ENCODE data around the gene SEPTIN2.

The SEPTIN2 gene

DNA sequence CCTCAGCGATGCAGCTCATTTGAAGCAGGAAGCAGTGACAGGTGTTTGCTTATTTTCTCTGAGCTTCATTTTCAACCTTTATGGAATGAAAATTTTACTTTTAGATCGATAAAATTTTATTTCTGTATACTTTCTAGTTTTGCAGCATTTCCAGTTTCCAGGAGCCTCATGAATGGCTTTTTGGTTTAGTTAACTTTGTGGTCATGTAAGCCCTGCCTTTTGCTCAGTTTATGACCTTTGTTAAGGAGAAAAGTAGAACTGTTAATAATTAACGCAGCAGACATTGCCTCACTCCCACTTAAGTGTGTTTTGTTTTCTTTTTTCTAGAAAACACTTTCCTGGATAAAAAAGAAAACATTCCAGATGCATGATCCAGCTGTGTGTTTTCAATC is 35.9 kb downstream of the SEPTIN2 start:
- H3K4me3 ChIP-seq (ENCODE audit: low read depth, low read length): no peak overlapping the region
- TF ChIP-seq, protein P1, sequence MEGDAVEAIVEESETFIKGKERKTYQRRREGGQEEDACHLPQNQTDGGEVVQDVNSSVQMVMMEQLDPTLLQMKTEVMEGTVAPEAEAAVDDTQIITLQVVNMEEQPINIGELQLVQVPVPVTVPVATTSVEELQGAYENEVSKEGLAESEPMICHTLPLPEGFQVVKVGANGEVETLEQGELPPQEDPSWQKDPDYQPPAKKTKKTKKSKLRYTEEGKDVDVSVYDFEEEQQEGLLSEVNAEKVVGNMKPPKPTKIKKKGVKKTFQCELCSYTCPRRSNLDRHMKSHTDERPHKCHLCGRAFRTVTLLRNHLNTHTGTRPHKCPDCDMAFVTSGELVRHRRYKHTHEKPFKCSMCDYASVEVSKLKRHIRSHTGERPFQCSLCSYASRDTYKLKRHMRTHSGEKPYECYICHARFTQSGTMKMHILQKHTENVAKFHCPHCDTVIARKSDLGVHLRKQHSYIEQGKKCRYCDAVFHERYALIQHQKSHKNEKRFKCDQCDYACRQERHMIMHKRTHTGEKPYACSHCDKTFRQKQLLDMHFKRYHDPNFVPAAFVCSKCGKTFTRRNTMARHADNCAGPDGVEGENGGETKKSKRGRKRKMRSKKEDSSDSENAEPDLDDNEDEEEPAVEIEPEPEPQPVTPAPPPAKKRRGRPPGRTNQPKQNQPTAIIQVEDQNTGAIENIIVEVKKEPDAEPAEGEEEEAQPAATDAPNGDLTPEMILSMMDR (IDR thresholded peaks at IDR 0.05; ENCODE audit: borderline replicate concordance, insufficient read depth, low read depth, low read length): no peak

DNA sequence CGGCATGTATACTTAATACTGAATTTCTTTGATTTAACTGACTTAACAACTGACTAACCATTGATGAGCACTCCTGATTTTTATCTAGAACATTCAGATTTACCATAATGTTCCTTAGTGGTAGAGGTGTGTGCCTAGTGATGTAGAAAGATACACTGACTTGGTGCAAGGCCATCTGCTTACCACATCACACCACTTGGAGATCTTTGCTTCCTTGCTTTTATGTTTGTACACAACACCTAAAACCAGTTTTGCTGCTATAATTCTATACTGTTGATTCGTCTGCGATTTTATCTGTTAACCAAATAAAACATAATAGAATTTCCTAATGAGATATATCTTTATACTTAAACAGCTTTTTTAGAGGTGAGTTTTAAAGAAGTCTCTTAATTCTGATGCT is 36.5 kb downstream of the SEPTIN2 start:
- H3K4me3 ChIP-seq (ENCODE audit: low read depth, low read length): no peak overlapping the region
- TF ChIP-seq, protein P1 (IDR thresholded peaks at IDR 0.05; ENCODE audit: borderline replicate concordance, insufficient read depth, low read depth, low read length): no peak

DNA sequence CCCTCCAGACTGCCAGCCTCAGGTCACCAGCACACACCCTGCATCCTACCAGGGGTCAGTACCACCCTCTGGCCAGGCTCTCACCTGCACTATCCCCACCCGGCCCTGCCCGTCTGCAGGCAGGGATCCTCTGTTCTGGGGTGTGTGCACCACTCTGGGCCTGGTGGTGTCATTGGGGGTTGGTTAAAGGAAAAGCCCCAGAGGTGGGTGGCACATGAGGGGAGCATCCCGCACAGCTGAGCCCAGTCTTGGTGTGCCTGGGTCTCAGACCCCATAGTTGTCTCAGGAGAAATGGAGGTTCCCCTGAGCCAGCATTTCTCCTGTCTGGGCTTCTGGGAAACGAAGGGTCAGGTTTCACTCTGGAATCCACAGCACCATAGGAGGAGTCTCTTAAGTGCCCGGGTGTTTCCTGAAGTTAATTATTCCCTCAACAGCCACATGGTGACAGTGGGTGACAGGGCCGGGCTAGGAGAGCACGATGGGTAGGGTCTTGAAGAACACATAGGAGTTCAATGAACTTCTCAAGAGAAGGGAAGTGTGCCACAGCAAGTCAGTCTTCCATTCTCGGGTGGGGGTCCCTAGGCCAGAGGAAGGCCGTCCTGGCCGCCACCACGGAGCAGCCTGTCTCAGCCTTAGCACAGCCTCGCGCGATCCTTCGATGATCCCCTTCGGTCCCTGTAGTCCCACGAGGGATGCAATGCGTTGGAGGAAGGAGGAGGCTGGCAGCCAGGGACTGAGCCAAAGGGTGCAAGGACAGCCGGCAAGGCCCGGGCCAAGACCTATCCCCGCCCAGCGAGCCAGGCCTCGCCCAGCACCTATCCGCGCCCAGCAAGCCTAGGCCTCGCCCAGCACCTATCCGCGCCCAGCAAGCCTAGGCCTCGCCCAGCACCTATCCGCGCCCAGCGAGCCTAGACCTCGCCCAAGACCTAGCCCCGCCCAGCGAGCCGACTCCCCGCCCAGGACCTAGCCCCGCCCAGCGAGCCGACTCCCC is 39.2 kb downstream of the SEPTIN2 start:
- TF ChIP-seq, protein P1 (IDR thresholded peaks at IDR 0.05; ENCODE audit: borderline replicate concordance, insufficient read depth, low read depth, low read length): no peak
- H3K4me3 ChIP-seq (ENCODE audit: low read depth, low read length): no peak overlapping the region

DNA sequence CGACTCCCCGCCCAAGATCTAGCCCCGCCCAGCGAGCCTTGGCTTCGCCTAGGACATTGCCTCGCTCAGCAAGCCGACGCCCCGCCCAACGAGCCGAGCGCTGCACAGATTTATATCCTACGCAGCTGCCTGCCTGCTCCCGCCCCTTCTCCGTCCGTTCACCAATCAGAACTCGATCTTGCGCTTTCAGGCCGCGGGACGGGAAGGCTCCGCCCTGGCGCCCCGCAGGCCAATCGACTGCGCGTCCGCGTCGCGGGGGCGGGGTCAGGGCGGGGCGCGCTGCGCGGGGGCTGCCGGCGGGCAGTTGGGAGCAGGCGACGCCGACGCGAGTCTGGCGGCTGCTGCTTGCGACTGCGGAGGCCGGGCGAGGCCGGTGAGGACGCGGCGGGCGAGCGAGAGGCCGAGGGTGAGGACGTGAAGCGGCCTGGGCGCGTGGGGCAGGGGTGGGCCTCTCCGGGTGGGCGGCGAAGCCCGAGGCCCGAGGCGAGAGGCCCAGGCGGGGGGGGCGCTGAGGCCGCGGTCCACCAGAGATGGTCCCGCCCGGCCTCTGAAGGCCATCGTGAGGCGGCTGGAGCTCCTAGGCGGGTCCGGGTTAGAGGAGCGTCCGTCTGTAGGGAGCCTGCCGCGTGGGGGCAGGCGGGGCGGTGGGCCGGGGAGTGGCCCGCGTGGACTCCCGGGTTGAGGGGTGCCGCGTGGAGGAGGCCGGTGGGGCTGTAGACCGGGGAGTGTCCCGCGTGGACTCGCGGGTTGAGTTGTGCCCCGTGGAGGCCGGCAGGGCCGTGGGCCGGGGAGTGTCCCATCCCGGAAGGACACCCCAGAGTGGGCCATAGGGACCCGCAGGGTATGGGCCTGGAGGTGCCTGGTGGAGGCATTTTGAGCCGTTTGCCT is 40.5 kb downstream of the SEPTIN2 start, which contains the start of gene FARP2:
Gene FARP2, plus strand, starts transcription at position 303 of the 888 bp plus-strand sequence. CDS start 16,823 bp downstream, outside the sequence.
- TF ChIP-seq, protein P1 (IDR thresholded peaks at IDR 0.05; ENCODE audit: borderline replicate concordance, insufficient read depth, low read depth, low read length): no peak
- H3K4me3 ChIP-seq (ENCODE audit: low read depth, low read length): peak within 1 kb of the TSS; percentile 80

DNA sequence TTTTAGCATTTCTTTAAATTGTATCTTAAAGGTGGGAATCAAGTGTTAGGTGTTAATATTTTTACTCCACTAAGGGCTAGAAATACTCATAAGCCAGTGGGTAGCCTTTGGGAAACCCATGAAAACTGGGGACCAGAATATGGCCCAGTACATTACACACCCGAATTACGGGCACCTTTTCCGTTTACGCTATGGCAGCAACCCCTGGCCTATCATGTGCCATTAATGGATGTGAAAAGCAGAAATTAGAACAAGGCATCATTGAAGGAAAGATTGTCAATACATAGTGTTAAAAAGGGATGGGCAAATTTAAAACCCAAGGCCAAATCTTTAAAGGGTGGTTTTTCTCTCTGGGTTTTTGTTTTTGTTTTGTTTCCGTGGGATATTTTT is 41.1 kb downstream of the SEPTIN2 start:
- TF ChIP-seq, protein P1 (IDR thresholded peaks at IDR 0.05; ENCODE audit: borderline replicate concordance, insufficient read depth, low read depth, low read length): no peak
- H3K4me3 ChIP-seq (ENCODE audit: low read depth, low read length): peak overlapping the region; percentile 80

DNA sequence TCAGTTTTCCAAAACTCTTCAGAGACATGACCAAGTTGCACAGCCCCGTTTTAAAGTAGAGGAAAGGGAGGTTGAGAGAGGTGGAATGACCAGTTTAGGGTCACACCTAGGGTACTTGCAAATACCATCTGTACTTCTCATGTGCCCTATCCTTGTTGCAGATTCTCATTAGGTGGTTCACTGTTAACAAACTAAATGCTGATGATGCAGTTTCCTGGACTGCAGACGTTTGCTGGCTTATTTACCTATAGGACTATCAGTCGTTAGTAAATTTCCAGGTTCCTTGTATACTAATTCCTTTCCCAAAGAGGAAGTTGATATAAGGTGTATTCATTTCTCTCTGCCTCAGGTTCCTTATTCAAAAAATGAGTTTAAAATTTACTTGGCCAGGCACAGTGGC is 41.8 kb downstream of the SEPTIN2 start:
- TF ChIP-seq, protein P1 (IDR thresholded peaks at IDR 0.05; ENCODE audit: borderline replicate concordance, insufficient read depth, low read depth, low read length): no peak
- H3K4me3 ChIP-seq (ENCODE audit: low read depth, low read length): peak overlapping the region; percentile 80
